Keratinocyte (primary cell): ENCODE measurements around the gene PARVA. TPM values are rescaled to one million over a fixed set of nuclear protein-coding genes. Genes with fewer than 3 reads are reported as not detected.

Source experiments
- DNase-seq: peaks from one replicate; pipeline ENCODE4 v3.0.0-alpha.2; 2011; ENCODE audit warnings: low read depth, missing footprints, low spot score
- FAIRE-seq: peaks from 2 replicates; lab custom pipeline; 2011; peaks lifted over from hg19 to GRCh38; lab: Jason Lieb, UNC
- H2AFZ ChIP-seq: 2 replicates; pipeline ENCODE4 v1.6.0; 2012; ENCODE audit warnings: low read length, control low read depth, inconsistent platforms; ENCODE audit not compliant: control insufficient read depth
- H3K27ac ChIP-seq: 2 replicates; pipeline ENCODE4 v1.5.1; 2011; ENCODE audit warnings: low read length; ENCODE audit not compliant: control insufficient read depth, insufficient read depth
- H3K27me3 ChIP-seq: 3 replicates; pipeline ENCODE4 v1.6.0; 2011; ENCODE audit warnings: low read length; ENCODE audit not compliant: control insufficient read depth, insufficient read depth; ENCODE audit errors: extremely low read depth
- H3K36me3 ChIP-seq, 2 experiments: 2 replicates in 1 of 2; 3 replicates in 1 of 2; pipeline ENCODE4 v1.5.1; 2011; ENCODE audit warnings: low read length in 2 of 2, mild to moderate bottlenecking in 1 of 2; ENCODE audit not compliant: control insufficient read depth in 2 of 2, insufficient read depth in 2 of 2; ENCODE audit errors: extremely low read depth in 1 of 2
- H3K4me1 ChIP-seq: 3 replicates; pipeline ENCODE4 v1.5.1; 2011; ENCODE audit warnings: low read length; ENCODE audit not compliant: control insufficient read depth, insufficient read depth; ENCODE audit errors: extremely low read depth
- H3K4me2 ChIP-seq: 3 replicates; pipeline ENCODE4 v1.6.0; 2011; ENCODE audit warnings: low read depth, low read length; ENCODE audit not compliant: control insufficient read depth, insufficient read depth; ENCODE audit errors: extremely low read depth
- H3K4me3 ChIP-seq, 3 experiments: fragments of 200-600 bp in 1 of 3; sonication (generic) in 1 of 3; 2 replicates in 2 of 3; 3 replicates in 1 of 3; pipeline ENCODE4 v1.5.1; 2011 to 2016; ENCODE audit warnings: low read length in 3 of 3, mild to moderate bottlenecking in 3 of 3, control low read depth in 2 of 3, inconsistent platforms in 1 of 3, low read depth in 1 of 3, mixed read lengths in 1 of 3, mixed run types in 1 of 3, moderate library complexity in 1 of 3; ENCODE audit not compliant: control insufficient read depth in 2 of 3, insufficient read depth in 2 of 3; ENCODE audit errors: extremely low read depth in 1 of 3
- H3K79me2 ChIP-seq: 2 replicates; pipeline ENCODE4 v1.6.0; 2012; ENCODE audit warnings: low read length; ENCODE audit not compliant: control insufficient read depth, insufficient read depth
- H3K9ac ChIP-seq: 3 replicates; pipeline ENCODE4 v1.6.0; 2011; ENCODE audit warnings: low read length; ENCODE audit not compliant: control insufficient read depth, insufficient read depth; ENCODE audit errors: extremely low read depth
- H3K9me1 ChIP-seq: 3 replicates; pipeline ENCODE4 v1.6.0; 2011; ENCODE audit warnings: low read length; ENCODE audit not compliant: control insufficient read depth, insufficient read depth; ENCODE audit errors: extremely low read depth
- H3K9me3 ChIP-seq: 2 replicates; pipeline ENCODE4 v1.5.1; 2012; ENCODE audit warnings: low read depth, low read length; ENCODE audit not compliant: control insufficient read depth
- H4K20me1 ChIP-seq: 3 replicates; pipeline ENCODE4 v1.6.0; 2011; ENCODE audit warnings: low read length; ENCODE audit not compliant: control insufficient read depth, insufficient read depth; ENCODE audit errors: extremely low read depth
- EZH2 ChIP-seq: IDR thresholded peaks from one replicate; pipeline ENCODE4 v1.6.1; 2012; ENCODE audit warnings: inconsistent platforms, mild to moderate bottlenecking, low read length, moderate library complexity
- dilution Hi-C: fragments of 300-500 bp; cut with MboI; formaldehyde crosslinking; loops from one replicate; pipeline ENCODE4 v1.7.0; 2020; ENCODE audit warnings: low sequenced_read_pairs; ENCODE audit not compliant: extremely low pct_ligation_motif_present
- polyA plus RNA-seq, 5 experiments: library from polyadenylated mRNA; depleted of rRNA in 3 of 5; stranded (reverse) in 3 of 5; stranded (forward) in 1 of 5; unstranded in 1 of 5; fragments of >200 nt; gene quantifications; 1 replicate in 1 of 5; 2 replicates in 3 of 5; 3 replicates in 1 of 5; pipeline versions ENCODE4 v1.2.1 to v1.2.3, GENCODE V29; 2011 to 2012; ENCODE audit warnings: missing spikeins in 2 of 5, low read depth in 1 of 5, low replicate concordance in 1 of 5
- TF ChIP-seq, protein P1 (sequence below), 3 experiments: IDR thresholded peaks in 1 of 3; conservative IDR thresholded peaks in 1 of 3; optimal IDR thresholded peaks in 1 of 3; 2 replicates in 2 of 3; 3 replicates in 1 of 3; pipeline versions ENCODE3 to v1.5.1; 2011; ENCODE audit warnings: low read length in 3 of 3, mild to moderate bottlenecking in 3 of 3, moderate library complexity in 2 of 3, control low read depth in 1 of 3, inconsistent platforms in 1 of 3; ENCODE audit not compliant: insufficient read depth in 2 of 3; ENCODE audit errors: extremely low read depth in 1 of 3

Gene PARVA
- polyA plus RNA-seq, 1 donor (not counting 4 experiments of a cell fraction or from before 2014, with no cell fraction given) = 28.9 TPM

DNA sequence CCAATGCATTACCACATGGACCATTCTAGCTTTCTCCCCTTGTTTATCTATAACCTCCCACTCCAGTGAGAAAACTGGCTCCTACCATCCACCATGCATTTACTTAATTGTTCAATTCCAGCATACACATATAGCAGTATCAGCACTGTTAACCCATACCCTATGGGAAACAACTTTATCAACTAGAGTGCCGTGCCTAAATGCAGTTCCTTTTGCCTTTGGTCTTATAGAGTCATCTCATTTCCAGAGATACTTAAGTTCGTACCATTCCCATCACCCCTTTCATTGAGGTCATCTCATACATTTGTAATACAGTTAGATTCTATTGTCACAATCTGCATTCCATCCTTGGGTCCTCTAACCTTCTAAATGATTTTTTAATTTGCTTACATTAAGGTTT, 86.9 kb downstream of the PARVA start:
- Histone ChIP-seq H4K20me1 (no peaks in the 10 kb centered on the region), H3K9me1 (no peaks in the 10 kb centered on the region), H3K9me3 (no peaks in the 10 kb centered on the region), H3K4me3 (no peak overlapping the region), H3K4me1 (peaks cover 4% of the 10 kb centered on the region), H3K27me3 (no peaks in the 10 kb centered on the region), H3K4me2 (no peak overlapping the region), H3K36me3 (no peaks in the 10 kb centered on the region), H3K79me2 (no peaks in the 10 kb centered on the region), H3K9ac (no peak overlapping the region), H3K27ac (no peak overlapping the region), H2AFZ (no peak overlapping the region)
- no peak for DNase-seq
- no peak for FAIRE-seq
- dilution Hi-C loops = no loop called here
- no peak for TF ChIP-seq EZH2
- TF ChIP-seq, protein P1, sequence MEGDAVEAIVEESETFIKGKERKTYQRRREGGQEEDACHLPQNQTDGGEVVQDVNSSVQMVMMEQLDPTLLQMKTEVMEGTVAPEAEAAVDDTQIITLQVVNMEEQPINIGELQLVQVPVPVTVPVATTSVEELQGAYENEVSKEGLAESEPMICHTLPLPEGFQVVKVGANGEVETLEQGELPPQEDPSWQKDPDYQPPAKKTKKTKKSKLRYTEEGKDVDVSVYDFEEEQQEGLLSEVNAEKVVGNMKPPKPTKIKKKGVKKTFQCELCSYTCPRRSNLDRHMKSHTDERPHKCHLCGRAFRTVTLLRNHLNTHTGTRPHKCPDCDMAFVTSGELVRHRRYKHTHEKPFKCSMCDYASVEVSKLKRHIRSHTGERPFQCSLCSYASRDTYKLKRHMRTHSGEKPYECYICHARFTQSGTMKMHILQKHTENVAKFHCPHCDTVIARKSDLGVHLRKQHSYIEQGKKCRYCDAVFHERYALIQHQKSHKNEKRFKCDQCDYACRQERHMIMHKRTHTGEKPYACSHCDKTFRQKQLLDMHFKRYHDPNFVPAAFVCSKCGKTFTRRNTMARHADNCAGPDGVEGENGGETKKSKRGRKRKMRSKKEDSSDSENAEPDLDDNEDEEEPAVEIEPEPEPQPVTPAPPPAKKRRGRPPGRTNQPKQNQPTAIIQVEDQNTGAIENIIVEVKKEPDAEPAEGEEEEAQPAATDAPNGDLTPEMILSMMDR (optimal IDR thresholded peaks at IDR 0.05 in 1 of 3, IDR thresholded peaks at IDR 0.05 in 1 of 3, conservative IDR thresholded peaks at IDR 0.05 in 1 of 3; ENCODE audit: extremely low read depth in 1 of 3, insufficient read depth in 2 of 3, low read length in 3 of 3) = no peak

DNA sequence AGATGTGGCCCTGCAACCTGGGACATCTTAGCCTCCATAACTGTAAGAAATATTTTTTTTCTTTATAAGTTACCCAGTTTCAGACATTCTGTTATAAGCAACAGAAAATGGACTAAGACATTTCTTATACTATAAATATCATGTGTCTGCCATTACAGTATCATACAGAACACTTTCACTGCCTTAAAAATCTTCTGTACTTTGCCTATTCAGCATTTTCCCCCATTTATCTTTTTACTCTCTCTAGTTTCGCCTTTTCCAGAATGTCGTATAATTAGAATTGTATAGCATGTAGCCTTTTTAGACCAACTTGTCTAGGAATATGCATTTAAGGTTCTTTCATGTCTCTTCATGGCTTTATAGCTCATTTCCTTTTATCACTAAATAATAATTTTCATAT, 88.0 kb downstream of the PARVA start:
- Histone ChIP-seq H3K4me3 (no peak overlapping the region), H3K4me1 (peaks cover 4% of the 10 kb centered on the region)
- FAIRE-seq = no peak

More for the DNA sequence above, 88.0 kb downstream of the PARVA start:
- Histone ChIP-seq H2AFZ (no peak overlapping the region), H3K9ac (no peak overlapping the region), H3K27me3 (no peaks in the 10 kb centered on the region), H3K79me2 (no peaks in the 10 kb centered on the region), H3K27ac (no peak overlapping the region), H3K36me3 (no peaks in the 10 kb centered on the region), H4K20me1 (no peaks in the 10 kb centered on the region), H3K9me3 (no peaks in the 10 kb centered on the region), H3K9me1 (no peaks in the 10 kb centered on the region), H3K4me2 (no peak overlapping the region)
- no peak for TF ChIP-seq EZH2
- TF ChIP-seq, protein P1 (optimal IDR thresholded peaks at IDR 0.05 in 1 of 3, IDR thresholded peaks at IDR 0.05 in 1 of 3, conservative IDR thresholded peaks at IDR 0.05 in 1 of 3; ENCODE audit: extremely low read depth in 1 of 3, insufficient read depth in 2 of 3, low read length in 3 of 3) = no peak
- no peak for DNase-seq
- dilution Hi-C loops = no loop called here
